HG03196 (cell line): ENCODE measurements around the gene KHDC4.
"Not testable (repeated sequence)": the region's sequence is repeated elsewhere in the genome, so short reads cannot be mapped to it uniquely, and the experiment has no call there.

Experiments
- ATAC-seq: cut with Tn5 transposase; IDR thresholded peaks from one replicate; pipeline ENCODE4 v1.9.1; 2021; ENCODE audit not compliant: unreplicated experiment

Gene KHDC4

GRCh38 chr1:155941845-155942531 lies 7.8 kb upstream of the KHDC4 start:
- ATAC-seq = no peak

- ATAC-seq = no peak
Observed at GRCh38 chr1:155940993-155941844, 7.0 kb upstream of the KHDC4 start, which contains the start of gene RXFP4. TSS of gene RXFP4 (plus strand) at chr1:155941638. CDS start at chr1:155941710, 72 bp downstream.

GRCh38 chr1:155940482-155940992 lies 6.3 kb upstream of the KHDC4 start:
- ATAC-seq = no peak

GRCh38 chr1:155938220-155938627 lies 4.0 kb upstream of the KHDC4 start:
- no peak for ATAC-seq

- ATAC-seq = no peak
Observed at GRCh38 chr1:155934936-155935590, 850 bp upstream of the KHDC4 start.

GRCh38 chr1:155933591-155934096 lies 569 bp downstream of the KHDC4 start:
- ATAC-seq = no peak

- no peak for ATAC-seq
Observed at GRCh38 chr1:155932487-155932886, 1.7 kb downstream of the KHDC4 start.

GRCh38 chr1:155932081-155932480 lies 2.1 kb downstream of the KHDC4 start:
- no peak for ATAC-seq

- no peak for ATAC-seq
Observed at GRCh38 chr1:155931332-155932038, 2.7 kb downstream of the KHDC4 start.

- ATAC-seq = not testable (repeated sequence)
Observed at GRCh38 chr1:155930725-155931124, 3.5 kb downstream of the KHDC4 start.

GRCh38 chr1:155929057-155929456 lies 5.2 kb downstream of the KHDC4 start:
- no peak for ATAC-seq

- no peak for ATAC-seq
Observed at GRCh38 chr1:155925506-155925905, 8.7 kb downstream of the KHDC4 start.

- no peak for ATAC-seq
Observed at GRCh38 chr1:155920717-155921116, 13.5 kb downstream of the KHDC4 start.

- no peak for ATAC-seq
Observed at GRCh38 chr1:155919801-155920200, 14.4 kb downstream of the KHDC4 start.

GRCh38 chr1:155918660-155919059 lies 15.6 kb downstream of the KHDC4 start:
- no peak for ATAC-seq

- no peak for ATAC-seq
Observed at GRCh38 chr1:155913969-155914757, 20.1 kb downstream of the KHDC4 start.

GRCh38 chr1:155912056-155912536 lies 22.1 kb downstream of the KHDC4 start:
- ATAC-seq = no peak

- peak; percentile 76 for ATAC-seq
Observed at GRCh38 chr1:155911156-155912055, 22.8 kb downstream of the KHDC4 start, which contains the start of gene RIT1. TSS of gene RIT1 (minus strand) at chr1:155911349. CDS start at chr1:155910761, 588 bp downstream.
